HG03520 (cell line): ENCODE results near the gene PRKCG.
"Not testable (repeated sequence)": the region's sequence is repeated elsewhere in the genome, so short reads cannot be mapped to it uniquely, and the experiment has no call there.

Experiments
- ATAC-seq: cut with Tn5 transposase; IDR thresholded peaks from one replicate; pipeline ENCODE4 v1.9.1; 2021; ENCODE audit warnings: mild to moderate bottlenecking, moderate library complexity; ENCODE audit not compliant: unreplicated experiment

The PRKCG gene

GRCh38 chr19:53942001-53942786, 60.2 kb downstream of the PRKCG start:
- no peak for ATAC-seq

- no peak for ATAC-seq
These were observed 62.4 kb downstream of the PRKCG start for GRCh38 chr19:53944416-53944815.

GRCh38 chr19:53944933-53945332, 62.9 kb downstream of the PRKCG start:
- no peak for ATAC-seq

GRCh38 chr19:53945441-53945840, 63.4 kb downstream of the PRKCG start:
- no peak for ATAC-seq

GRCh38 chr19:53945998-53946397, 64.0 kb downstream of the PRKCG start:
- no peak for ATAC-seq

GRCh38 chr19:53947624-53948023, 65.6 kb downstream of the PRKCG start:
- no peak for ATAC-seq

- ATAC-seq: not testable (repeated sequence)
These were observed 66.6 kb downstream of the PRKCG start for GRCh38 chr19:53948611-53949010.

GRCh38 chr19:53951436-53951835, 69.4 kb downstream of the PRKCG start:
- no peak for ATAC-seq

- no peak for ATAC-seq
These were observed 70.0 kb downstream of the PRKCG start for GRCh38 chr19:53951947-53952346.

GRCh38 chr19:53953383-53953782, 71.4 kb downstream of the PRKCG start:
- no peak for ATAC-seq
